EH (cell line): ENCODE results near the gene CACNA1A.
"Not testable (repeated sequence)": the region's sequence is repeated elsewhere in the genome, so short reads cannot be mapped to it uniquely, and the experiment has no call there.

Experiments used
- DNase-seq: peaks from one replicate; pipeline ENCODE4 v3.0.0-alpha.2; 2015; ENCODE audit warnings: low read depth

Gene CACNA1A

GRCh38 chr19:13229246-13229645, 277.0 kb downstream of the CACNA1A start:
- no peak for DNase-seq

DNA sequence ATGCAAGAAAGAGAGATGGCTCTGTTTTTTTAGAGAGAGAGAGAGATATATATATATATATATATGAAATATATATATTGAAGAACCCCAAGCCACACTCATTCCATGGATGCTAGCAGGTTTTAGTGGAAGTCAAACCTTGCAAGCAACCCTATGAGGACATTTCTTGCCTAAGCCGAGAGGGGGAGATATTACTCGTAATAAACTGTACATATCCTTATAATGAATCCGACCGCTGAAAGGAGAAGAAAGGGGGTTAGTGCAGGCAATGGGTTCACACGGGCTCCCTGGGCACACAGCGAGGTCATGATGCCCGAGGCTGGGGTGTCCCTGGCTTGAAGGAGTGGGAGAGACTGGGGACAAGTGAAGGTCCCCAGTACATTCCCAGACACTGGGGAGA, 277.7 kb downstream of the CACNA1A start:
- DNase-seq = no peak

DNA sequence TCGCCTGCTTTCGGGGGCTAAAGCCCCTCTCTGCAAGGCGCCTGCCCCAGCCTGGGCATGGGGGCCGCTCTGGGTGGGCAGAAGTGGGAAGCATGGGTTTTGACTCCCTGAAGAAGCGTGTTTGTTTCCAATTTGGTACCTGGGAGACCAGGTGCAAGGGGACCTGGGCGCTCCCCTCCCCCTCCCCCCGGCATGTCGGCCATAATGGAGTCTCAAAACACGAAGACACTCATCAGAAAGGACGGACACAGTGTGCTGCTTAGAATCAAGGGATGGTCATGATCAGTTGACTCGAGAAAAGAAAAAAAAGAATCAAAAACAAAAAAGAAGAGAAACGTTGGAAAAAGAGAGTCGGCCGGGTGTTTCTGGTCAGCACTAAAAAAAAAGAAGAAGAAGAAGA, 279.3 kb downstream of the CACNA1A start:
- no peak for DNase-seq

GRCh38 chr19:13225973-13226865, 280.1 kb downstream of the CACNA1A start:
- no peak for DNase-seq

- no peak for DNase-seq
These were observed 281.2 kb downstream of the CACNA1A start for GRCh38 chr19:13225085-13225484.

GRCh38 chr19:13220847-13221246, 285.4 kb downstream of the CACNA1A start:
- no peak for DNase-seq

- no peak for DNase-seq
These were observed 290.5 kb downstream of the CACNA1A start for GRCh38 chr19:13215572-13216380.

GRCh38 chr19:13214036-13214730, 292.1 kb downstream of the CACNA1A start:
- no peak for DNase-seq

DNA sequence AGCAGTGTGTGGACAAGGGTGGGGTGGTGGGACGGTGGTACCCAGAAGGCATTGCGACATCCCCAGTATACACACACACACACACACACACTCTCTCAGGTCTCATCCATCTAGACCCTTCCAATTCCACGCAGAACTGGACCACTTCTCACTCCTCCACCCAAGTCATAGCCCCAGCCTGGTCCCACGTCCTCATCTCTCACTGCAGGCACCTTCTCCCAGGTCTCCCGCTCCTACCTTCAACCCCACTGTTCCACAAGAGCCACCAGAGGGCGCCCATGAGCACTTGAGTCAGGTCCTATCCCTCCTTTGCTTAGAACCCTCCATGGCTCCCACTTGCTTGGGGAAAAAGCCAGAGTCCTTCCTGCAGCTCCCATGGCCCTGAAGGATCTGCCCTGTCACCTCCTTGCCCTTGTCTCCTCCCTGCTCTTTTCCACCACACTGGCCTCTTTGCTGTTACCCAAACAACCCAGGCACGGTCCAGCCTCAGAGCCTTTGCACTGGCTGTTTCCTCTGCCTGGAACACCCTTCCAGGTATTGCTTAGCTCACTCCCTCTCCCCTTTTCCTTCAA, 293.4 kb downstream of the CACNA1A start:
- DNase-seq = peak; percentile 61

DNA sequence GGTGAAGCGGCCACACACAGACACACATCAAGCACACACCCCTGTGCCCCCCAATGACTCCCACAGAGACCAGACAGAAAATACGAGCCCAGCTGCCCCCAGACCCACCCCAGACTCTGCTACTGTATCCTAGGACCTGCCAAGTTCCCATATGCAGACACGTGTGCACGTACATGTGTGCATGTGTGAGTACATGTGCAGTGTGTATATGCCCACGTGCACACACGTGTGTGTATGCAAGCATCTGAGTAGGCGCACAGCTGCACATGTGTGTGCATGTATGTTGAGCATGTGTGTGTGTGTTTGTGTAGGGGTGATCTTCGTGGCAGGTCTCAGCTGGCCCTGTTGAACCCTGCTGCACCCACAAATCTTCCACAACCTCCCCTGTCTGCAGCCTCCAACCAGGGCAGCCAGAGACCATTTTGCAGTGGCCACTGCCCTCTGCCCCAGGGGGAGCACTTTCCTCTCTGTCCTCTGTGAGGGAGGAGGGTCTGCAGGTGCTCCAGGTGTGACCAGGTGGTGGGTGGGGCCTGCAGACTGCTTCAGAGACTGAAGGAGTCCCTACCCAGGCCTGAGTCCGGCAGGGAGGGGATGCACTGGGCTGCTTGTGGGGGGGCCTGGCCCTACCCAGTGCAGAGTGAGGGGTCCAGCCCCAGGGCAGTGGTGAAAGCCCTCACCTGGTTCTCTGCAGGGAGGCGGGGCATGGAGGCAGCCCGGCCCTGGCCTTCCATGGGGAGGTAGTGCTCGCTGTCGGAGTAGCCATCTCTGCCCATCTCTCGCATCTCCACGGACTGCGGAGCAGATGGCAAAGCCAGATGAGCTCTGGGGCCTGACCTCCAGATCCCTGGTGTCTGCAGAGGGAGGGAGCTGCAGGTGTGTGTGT, 294.6 kb downstream of the CACNA1A start:
- DNase-seq = no peak

GRCh38 chr19:13210941-13211340, 295.3 kb downstream of the CACNA1A start:
- DNase-seq = no peak

DNA sequence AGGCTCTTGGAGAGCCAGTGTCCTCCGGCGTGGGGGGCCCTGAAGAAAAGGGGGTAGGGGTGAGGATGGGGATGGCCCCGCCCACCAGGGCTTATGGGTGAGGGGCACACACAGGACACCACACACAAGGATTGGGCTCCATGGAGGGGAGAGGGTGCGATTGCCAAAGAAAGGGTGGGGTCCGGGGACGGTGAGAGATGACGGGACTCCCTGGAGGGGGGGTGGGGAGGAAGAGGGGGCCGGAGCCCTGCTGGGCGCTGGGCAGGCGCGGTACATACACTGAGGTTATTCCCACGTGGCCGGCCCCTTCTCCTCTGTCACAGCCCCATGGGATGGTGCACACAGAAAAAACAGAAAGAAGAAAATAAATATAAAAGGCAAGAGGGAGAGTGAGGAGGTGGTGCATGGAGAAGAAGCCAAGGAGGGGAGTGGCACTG, 295.9 kb downstream of the CACNA1A start:
- no peak for DNase-seq

DNA sequence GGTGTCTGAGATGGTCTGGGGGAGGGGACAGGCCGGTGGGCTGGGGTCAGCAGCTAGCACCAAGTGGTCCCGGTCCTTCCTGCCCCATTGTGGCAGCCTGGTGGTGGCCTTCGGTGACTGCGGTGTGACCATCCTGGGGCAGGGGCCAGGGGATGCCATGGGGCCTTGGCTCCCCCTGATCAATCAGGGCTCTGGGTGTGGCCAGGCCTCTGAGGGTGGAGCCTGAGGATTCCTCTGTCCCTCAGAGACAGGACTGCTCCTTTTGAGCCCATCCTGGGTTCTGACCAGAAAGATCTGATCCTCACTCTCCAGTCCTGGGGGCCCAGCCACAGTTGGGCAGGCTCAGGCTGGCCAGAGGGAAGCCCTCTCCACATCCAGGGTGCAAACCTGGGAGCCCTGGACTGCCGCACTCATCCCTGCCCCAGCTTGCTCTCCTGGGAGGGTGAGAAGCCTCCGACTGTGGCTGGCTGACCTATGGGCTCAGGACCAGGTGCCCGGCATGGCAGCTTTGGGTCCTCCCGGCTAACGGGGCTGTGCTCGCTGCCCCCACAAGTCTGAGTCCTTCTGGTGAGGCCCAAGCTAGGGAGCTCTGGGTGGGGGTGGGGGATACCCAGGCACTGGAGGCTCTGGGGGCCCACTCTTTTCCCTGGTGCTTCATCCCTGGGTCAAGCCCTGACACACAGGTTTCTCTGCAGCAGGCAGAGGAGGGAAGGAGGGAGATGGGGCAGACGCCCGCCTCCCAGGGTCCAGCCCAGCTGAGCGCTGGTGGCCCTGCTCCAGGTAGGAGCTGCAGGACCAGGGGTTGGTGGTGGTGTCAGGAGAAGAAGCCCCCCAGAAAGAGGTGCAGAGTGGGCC, 296.6 kb downstream of the CACNA1A start:
- no peak for DNase-seq

GRCh38 chr19:13208672-13209483, 297.4 kb downstream of the CACNA1A start:
- no peak for DNase-seq

DNA sequence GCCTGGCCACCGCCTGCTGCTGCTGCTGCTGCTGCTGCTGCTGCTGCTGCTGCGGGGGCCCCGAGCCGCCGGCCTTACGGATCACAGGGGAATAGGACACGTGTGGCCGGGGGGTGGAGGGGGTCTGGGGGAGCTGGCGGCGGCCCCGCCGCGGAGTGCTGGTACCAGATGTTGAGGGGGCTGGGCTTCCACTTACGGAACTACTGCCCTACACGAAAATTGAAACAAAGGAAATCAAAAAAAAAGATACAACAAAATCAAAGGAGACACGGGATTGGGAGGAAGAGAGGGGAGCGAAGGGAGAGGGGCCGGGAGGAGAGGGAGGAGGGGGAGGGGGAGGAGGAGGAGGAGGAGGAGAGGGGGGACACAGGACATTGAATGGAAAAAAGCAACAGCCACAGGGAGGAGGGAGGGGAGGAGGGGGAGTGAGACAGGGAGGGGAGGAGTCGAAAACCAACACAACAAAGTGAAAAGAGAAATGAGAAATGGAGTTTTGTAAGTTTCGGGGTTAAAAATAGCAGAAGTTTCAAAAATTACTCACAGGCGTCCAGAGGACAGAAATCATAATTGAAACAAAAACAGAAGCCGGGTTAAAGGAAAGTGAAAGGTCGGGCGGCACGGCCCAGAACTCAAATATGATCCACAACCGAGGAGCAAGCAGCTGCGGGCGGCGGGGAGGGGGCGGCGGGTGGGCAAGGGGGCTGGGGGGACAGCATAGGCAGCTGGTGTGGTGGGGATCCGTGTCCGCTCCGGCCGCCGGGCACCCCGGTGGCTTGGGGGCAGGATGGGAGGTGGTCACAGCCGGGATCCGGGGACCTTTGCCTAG, 298.2 kb downstream of the CACNA1A start:
- peak; percentile 90 for DNase-seq

DNA sequence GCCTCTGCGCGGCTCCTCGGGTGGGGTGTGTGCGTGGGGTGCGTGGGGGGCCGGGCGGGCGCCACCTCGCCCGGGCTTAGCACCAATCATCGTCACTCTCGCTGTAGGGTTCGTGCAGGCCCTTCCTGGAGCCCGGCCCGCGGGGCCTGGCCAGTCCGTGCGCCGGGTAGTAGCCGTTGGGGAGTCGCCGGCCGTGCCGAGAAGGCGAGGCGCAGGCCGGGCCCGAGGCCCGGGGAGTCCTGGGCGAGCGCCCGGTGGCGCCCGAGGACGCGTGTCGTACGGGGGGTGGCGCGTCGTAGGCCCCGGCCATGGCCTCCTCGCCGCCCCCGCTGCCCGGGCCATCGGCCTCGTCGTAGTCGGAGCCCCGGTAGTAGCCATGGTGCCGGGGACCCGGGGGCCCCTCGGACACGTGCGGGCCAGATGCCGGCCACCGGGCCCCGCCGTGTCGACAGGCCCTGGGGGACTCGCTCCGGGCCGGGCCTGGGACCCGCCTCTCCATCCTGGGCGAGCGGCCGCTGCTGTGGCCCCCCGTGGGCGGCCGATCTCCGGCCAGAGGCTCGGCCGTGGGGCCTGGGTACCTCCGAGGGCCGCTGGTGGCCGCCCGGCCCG, 298.9 kb downstream of the CACNA1A start:
- DNase-seq = peak; percentile 68

DNA sequence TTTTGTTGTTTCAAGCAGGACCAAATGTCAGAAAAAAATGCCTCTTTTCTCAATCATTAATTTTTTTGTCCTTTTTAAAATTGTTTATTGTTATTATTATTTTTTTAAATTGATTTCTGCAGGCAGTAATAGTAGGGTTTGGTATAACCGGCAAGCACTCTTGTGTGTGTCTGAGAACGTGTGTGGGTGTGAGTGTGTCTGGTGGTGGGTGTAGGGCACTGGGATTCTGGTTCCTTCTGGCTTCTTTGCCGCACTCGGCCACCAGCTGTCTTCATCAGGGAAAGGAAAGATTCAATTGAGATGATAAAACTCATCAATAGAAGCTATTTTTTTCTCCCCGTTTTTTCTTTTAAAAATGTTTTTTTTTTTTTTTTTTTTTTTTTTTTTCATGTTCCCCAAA, 299.7 kb downstream of the CACNA1A start:
- no peak for DNase-seq

DNA sequence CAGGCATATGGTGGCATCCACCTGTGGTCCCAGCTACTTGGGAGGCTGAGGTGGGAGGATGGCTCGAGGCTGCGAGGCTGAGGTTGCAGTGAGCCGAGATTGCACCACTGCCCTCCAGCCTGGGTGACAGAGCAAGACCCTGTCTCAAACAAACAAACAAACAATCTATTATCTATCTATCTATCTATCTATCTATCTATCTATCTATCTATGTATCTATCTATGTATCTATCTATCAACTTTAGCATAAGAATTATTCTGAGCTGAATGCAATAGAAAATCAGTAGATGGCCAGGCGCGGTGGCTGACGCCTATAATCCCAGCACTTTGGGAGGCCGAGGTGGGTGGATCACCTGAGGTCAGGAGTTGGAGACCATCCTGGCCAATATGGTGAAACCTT, 304.2 kb downstream of the CACNA1A start:
- not testable (repeated sequence) for DNase-seq
